22Rv1 (cell line): Measurements from ENCODE around the gene MMP7.

Experiments used
- H3K27ac ChIP-seq: fragments of 450-650 bp; 2 replicates; pipeline ENCODE4 v1.5.1; 2017
- CTCF ChIP-seq: fragments of 450-650 bp; IDR thresholded peaks from 2 replicates; pipeline ENCODE4 v1.5.1; 2017; ENCODE audit warnings: mild to moderate bottlenecking
- ZFX ChIP-seq: fragments of 450-650 bp; IDR thresholded peaks from 2 replicates; pipeline ENCODE4 v1.6.1; 2017; ENCODE audit warnings: antibody characterized with exemption, borderline replicate concordance

The MMP7 gene

GRCh38 chr11:102495161-102496042, 35.1 kb downstream of the MMP7 start:
- H3K27ac ChIP-seq, result no peak overlapping the region

DNA sequence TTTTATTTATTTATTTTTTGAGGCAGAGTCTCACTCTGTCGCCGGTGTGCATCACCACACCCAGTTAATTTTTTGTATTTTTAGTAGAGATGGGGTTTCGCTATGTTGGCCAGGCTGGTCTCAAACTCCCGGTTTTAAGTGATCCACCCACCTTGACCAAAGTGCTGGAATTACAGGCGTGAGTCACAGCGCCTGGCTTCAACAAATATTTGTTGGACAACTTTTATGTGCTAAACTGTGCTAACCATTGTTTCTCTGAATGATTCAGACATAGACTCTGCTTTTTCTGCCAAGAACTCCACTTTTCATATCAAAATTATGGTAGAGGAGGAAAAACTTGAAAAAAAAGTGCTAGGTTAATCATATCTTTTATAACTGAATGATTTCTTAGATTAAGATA, 36.3 kb downstream of the MMP7 start:
- H3K27ac ChIP-seq, result no peak overlapping the region
- TF ChIP-seq CTCF (no peak), ZFX (no peak)

More at GRCh38 chr11:102495161-102496042, 35.1 kb downstream of the MMP7 start:
- no peak for TF ChIP-seq ZFX
- TF ChIP-seq CTCF, result peak; percentile 73

GRCh38 chr11:102493524-102493923, 37.0 kb downstream of the MMP7 start:
- TF ChIP-seq ZFX (no peak), CTCF (no peak)
- no peak overlapping the region for H3K27ac ChIP-seq

DNA sequence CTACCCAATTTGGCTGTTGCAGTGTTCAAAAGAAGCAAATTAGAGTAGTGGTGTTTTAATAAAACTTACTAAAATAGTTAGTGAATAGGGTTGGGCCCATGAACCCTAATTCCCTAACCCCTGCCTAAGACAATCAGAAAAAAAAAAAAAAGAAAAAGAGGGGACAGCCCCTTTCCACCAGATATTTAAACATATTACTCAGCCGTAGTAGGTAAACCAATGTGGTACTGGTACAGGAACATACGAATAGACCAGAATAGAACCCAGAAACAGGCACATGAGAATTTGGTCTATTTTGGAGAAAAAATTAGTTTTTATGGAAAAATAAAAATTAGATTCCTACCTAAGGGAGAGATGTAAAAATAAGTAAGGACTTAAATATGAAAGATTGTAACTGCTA, 38.6 kb downstream of the MMP7 start:
- H3K27ac ChIP-seq, result no peak overlapping the region
- no peak for TF ChIP-seq CTCF
- TF ChIP-seq ZFX, result no peak

GRCh38 chr11:102489186-102490145, 41.1 kb downstream of the MMP7 start:
- H3K27ac ChIP-seq, result no peak overlapping the region
- no peak for TF ChIP-seq CTCF
- TF ChIP-seq ZFX, result no peak

- TF ChIP-seq CTCF, result no peak
- TF ChIP-seq ZFX, result no peak
- H3K27ac ChIP-seq, result no peak overlapping the region
Measured at GRCh38 chr11:102488208-102488607, 42.3 kb downstream of the MMP7 start.
